ENCODE measurements around the gene ITCH. TPM values are rescaled to one million over a fixed set of nuclear protein-coding genes. Genes with fewer than 3 reads are reported as not detected.

ITCH gene
- total and polyA plus RNA-seq, 2 of the 8 experiments (the other 6 are each of a cell fraction or from before 2014, with no cell fraction given), result 3.9 to 45.2 TPM

GRCh38 chr20:34512266-34512954 is 149.3 kb downstream of the ITCH start:
- Histone ChIP-seq H3K27ac (ENCODE audit: low read depth, low read length) (no peak overlapping the region), H4K91ac (replicated peaks; ENCODE audit: insufficient read length, low read length) (no peak overlapping the region), H3K9ac (replicated peaks in 1 of 4; ENCODE audit: extremely low read depth in 1 of 4, low read depth in 3 of 4, low read length in 3 of 4) (no peak overlapping the region), H3K56ac (replicated peaks; ENCODE audit: insufficient read length, low read depth, low read length) (no peak overlapping the region), H2BK12ac (ENCODE audit: low read depth, low read length) (no peak overlapping the region), H3K79me2 (ENCODE audit: control insufficient read depth in 1 of 2, insufficient read depth in 2 of 2, low read length in 2 of 2) (peaks cover 0 to 8% of the 10 kb centered on the region in 2 experiments; a peak in 2 of 4 replicates), H2BK5ac (ENCODE audit: low read depth, low read length) (no peak overlapping the region), H3K18ac (ENCODE audit: extremely low read depth, low read length) (no peak overlapping the region), H3K9me3 (ENCODE audit: insufficient read depth in 2 of 2, low read depth in 1 of 2, low read length in 1 of 2) (no peaks in the 10 kb centered on the region), H4K5ac (ENCODE audit: insufficient read length, low read depth, low read length) (no peak overlapping the region), H3K4me3 (ENCODE audit: extremely low read depth in 1 of 4, insufficient read depth in 2 of 4, low read depth in 3 of 4, low read length in 4 of 4) (no peak overlapping the region), H3K23ac (ENCODE audit: insufficient read length) (no peak overlapping the region), H3K4ac (replicated peaks; ENCODE audit: insufficient read length, low read depth, low read length) (no peak overlapping the region), H2BK15ac (ENCODE audit: low read length) (no peak overlapping the region), H3K4me2 (ENCODE audit: insufficient read depth in 1 of 2, low read depth in 2 of 2, low read length in 2 of 2) (no peak overlapping the region), H3K14ac (ENCODE audit: insufficient read length) (no peak overlapping the region), H3K36me3 (ENCODE audit: control insufficient read depth in 2 of 4, insufficient read depth in 4 of 4, low read length in 3 of 4) (peaks cover 0 to 14% (median 5%) of the 10 kb centered on the region in 4 experiments; a peak in 2 of 8 replicates), H2BK120ac (replicated peaks; ENCODE audit: low read depth, low read length) (no peak overlapping the region), H4K20me1 (replicated peaks in 1 of 2; ENCODE audit: control insufficient read depth in 1 of 2, insufficient read depth in 2 of 2, low read length in 2 of 2) (peaks cover 3% of the 10 kb centered on the region in 2 experiments), H4K8ac (ENCODE audit: extremely low read depth, insufficient read depth, low read length) (no peak overlapping the region), H3K23me2 (ENCODE audit: low read depth, low read length) (peaks cover 10% of the 10 kb centered on the region), H2AK5ac (ENCODE audit: low read depth, low read length) (no peak overlapping the region), H3K4me1 (replicated peaks in 1 of 4; ENCODE audit: control insufficient read depth in 3 of 4, insufficient read depth in 4 of 4, low read length in 3 of 4) (peaks cover 0 to 3% (median 3%) of the 10 kb centered on the region in 4 experiments; a peak in 3 of 7 replicates), H2BK20ac (ENCODE audit: low read length) (no peak overlapping the region), H2AFZ (ENCODE audit: low read length) (no peak overlapping the region), H3K27me3 (replicated peaks in 1 of 4; ENCODE audit: control insufficient read depth in 3 of 4, extremely low read depth in 1 of 4, insufficient read depth in 3 of 4, low read length in 3 of 4) (no peaks in the 10 kb centered on the region), H3K79me1 (ENCODE audit: low read depth, low read length) (no peaks in the 10 kb centered on the region)
- FAIRE-seq (no peak), DNase-seq (ENCODE audit: low read depth in 1 of 2, low spot score in 2 of 2) (no peak)
- TF ChIP-seq SRF (IDR thresholded peaks at IDR 0.05; ENCODE audit: low read depth, low read length) (no peak), SAP30 (IDR thresholded peaks at IDR 0.05; ENCODE audit: insufficient read depth, insufficient replicate concordance, low read length) (no peak), TCF12 (IDR thresholded peaks at IDR 0.05; ENCODE audit: low read depth, low read length) (no peak), SP2 (IDR thresholded peaks at IDR 0.05; ENCODE audit: low read length) (no peak), CTCF (IDR thresholded peaks at IDR 0.05; ENCODE audit: control extremely low read depth in 1 of 3, insufficient read depth in 1 of 3, low read depth in 1 of 3, low read length in 3 of 3) (no peak), TEAD4 (IDR thresholded peaks at IDR 0.05; ENCODE audit: low read depth, low read length) (no peak), RBBP5 (IDR thresholded peaks at IDR 0.05; ENCODE audit: borderline replicate concordance, low read depth, low read length) (no peak), SP1 (IDR thresholded peaks at IDR 0.05; ENCODE audit: low read depth, low read length) (no peak)
- whole genome bisulfite sequencing, 2 experiments (ENCODE audit: extremely low coverage in 1 of 2, insufficient coverage in 1 of 2, insufficient read length in 1 of 2, insufficient replicate concordance in 2 of 2, low coverage in 1 of 2, low lambda C conversion rate in 2 of 2, missing lambda C conversion rate in 1 of 2), result 96% methylated on average over 4 of the region's 4 CpGs; no CpG with 5 or more reads in 1 of the 2 experiments
- ChIA-PET POLR2A (ENCODE audit: partially characterized antibody) (no interaction called here), CTCF (ENCODE audit: partially characterized antibody) (interaction anchor here (0.6 to 1.6 kb wide), 3 partner anchors 11 to 47 kb away, joined by 3 to 5 read pairs (median 3); no protein-coding TSS in a partner anchor)
